Spleen (tissue), 11 donors: Measurements from ENCODE around the gene NPTN. TPM values are rescaled to one million over a fixed set of nuclear protein-coding genes. Genes with fewer than 3 reads are reported as not detected.

Experiments
- DNase-seq: peaks from one replicate; pipeline ENCODE4 v3.0.0-alpha.2; 2020
- H3K27ac ChIP-seq, 8 donors: fragments of 200-600 bp; sonication (generic) in 7 of 8; 1 replicate in 4 of 8; 2 replicates in 4 of 8; pipeline versions ENCODE4 v1.5.0 to v1.8.0; 2016 to 2021; ENCODE audit warnings: inconsistent platforms in 4 of 8, mild to moderate bottlenecking in 4 of 8, moderate library complexity in 1 of 8
- H3K27me3 ChIP-seq, 7 donors: fragments of 200-600 bp; sonication (generic) in 6 of 7; replicated peaks in 1 of 7; 1 replicate in 4 of 7; 2 replicates in 3 of 7; pipeline versions ENCODE4 v1.5.0 to v1.8.0; 2016 to 2021; ENCODE audit warnings: inconsistent platforms in 3 of 7, mild to moderate bottlenecking in 1 of 7
- H3K36me3 ChIP-seq, 6 donors: fragments of 200-600 bp; sonication (generic) in 5 of 6; 1 replicate in 4 of 6; 2 replicates in 2 of 6; pipeline versions ENCODE4 v1.5.0 to v1.8.0; 2016 to 2021; ENCODE audit warnings: inconsistent platforms in 2 of 6
- H3K4me1 ChIP-seq, 6 donors: fragments of 200-600 bp; sonication (generic) in 5 of 6; 1 replicate in 3 of 6; 2 replicates in 3 of 6; pipeline versions ENCODE4 v1.5.0 to v1.8.0; 2016 to 2021; ENCODE audit warnings: inconsistent platforms in 3 of 6
- H3K4me3 ChIP-seq, 8 donors: fragments of 200-600 bp; sonication (generic) in 7 of 8; 1 replicate in 4 of 8; 2 replicates in 4 of 8; pipeline versions ENCODE4 v1.5.0 to v1.8.0; 2016 to 2021; ENCODE audit warnings: inconsistent platforms in 4 of 8, mild to moderate bottlenecking in 4 of 8, moderate library complexity in 2 of 8
- H3K9me3 ChIP-seq, 8 donors: fragments of 200-600 bp; sonication (generic) in 7 of 8; 1 replicate in 4 of 8; 2 replicates in 4 of 8; pipeline versions ENCODE4 v1.5.0 to v1.8.0; 2016 to 2021; ENCODE audit warnings: inconsistent platforms in 4 of 8
- CTCF ChIP-seq, 11 experiments: fragments of 200-600 bp in 7 of 11; fragments of 450-650 bp in 4 of 11; sonication (generic) in 4 of 11; IDR thresholded peaks in 8 of 11; conservative IDR thresholded peaks in 3 of 11; 1 replicate in 7 of 11; 2 replicates in 4 of 11; pipeline versions ENCODE4 v1.4.0 to v1.8.0; 2016 to 2021; ENCODE audit warnings: antibody characterized with exemption in 11 of 11, inconsistent platforms in 4 of 11, mild to moderate bottlenecking in 1 of 11
- POLR2A ChIP-seq, 3 donors: fragments of 450-650 bp; IDR thresholded peaks; one replicate each; pipeline ENCODE4 v1.5.1; 2017; ENCODE audit warnings: antibody characterized with exemption in 3 of 3, mild to moderate bottlenecking in 1 of 3
- POLR2AphosphoS5 ChIP-seq, 3 donors: sonication (generic); formaldehyde crosslinking; IDR thresholded peaks; one replicate each; pipeline ENCODE4 v1.5.1; 2017; ENCODE audit warnings: antibody characterized with exemption in 3 of 3
- WGBS, 5 donors: extraction: QIAGEN DNeasy Blood & Tissue Kit in 3 of 5; methylation state at CpG; one replicate each; pipeline versions ENCODE4 v1.1.5 to v1.1.7; 2013 to 2018; 5-methylcytosine and 5-hydroxymethylcytosine counted together
- intact Hi-C: fragments of 100-400 bp; cut with DNase I; formaldehyde crosslinking; loops from one replicate; pipeline ENCODE4 v1.15.0; 2023; ENCODE audit warnings: low total_unique reads
- polyA plus RNA-seq, 3 donors: library from polyadenylated mRNA; stranded (reverse); fragments of 200-250 nt; gene quantifications; one replicate each; pipeline ENCODE4 v1.2.1, GENCODE V29; 2013
- total RNA-seq, 7 donors: library from RNA; depleted of rRNA in 3 of 7; stranded (reverse); fragments of >200 nt in 3 of 7; fragmentation: NEBNext Ultra II Directional in 4 of 7; extraction: Animal tissue kit (Norgen Biotek cat#: 25700) in 4 of 7; gene quantifications; one replicate each; pipeline versions ENCODE4 v1.1.0 to v1.2.1, GENCODE V29; 2016 to 2021
- donor health status: healthy with polysubstance abuse.
- donor health status: DM: no; HTN: no; CAD: no; lungs with moderate emphysema.
- donor health status: DM: no; HTN: no; CAD: no.
- donor health status: Bipolar disorder and iron deficiency.
- donor health status: healthy.
- donor health status: DM: no; HTN: no; CAD: no.
- donor health status: DM: yes; HTN: yes; CAD: no.

Gene NPTN
- total and polyA plus RNA-seq, 10 donors = 18.9 to 130 (median 99.4) TPM

- Histone ChIP-seq H3K27ac (no peak overlapping the region), H3K4me1 (no peaks in the 10 kb centered on the region), H3K27me3 (no peaks in the 10 kb centered on the region), H3K4me3 (no peak overlapping the region), H3K36me3 (peaks cover 0 to 8% (median 0%) of the 10 kb centered on the region in 6 donors), H3K9me3 (no peaks in the 10 kb centered on the region)
- intact Hi-C loops = no loop called here
- DNase-seq = no peak
- TF ChIP-seq POLR2AphosphoS5 (IDR thresholded peaks at IDR 0.05) = no peak
- TF ChIP-seq CTCF (IDR thresholded peaks at IDR 0.05 in 8 of 11, conservative IDR thresholded peaks at IDR 0.05 in 3 of 11) = no peak
- TF ChIP-seq POLR2A (IDR thresholded peaks at IDR 0.05) = no peak
- 67 to 90% (median 80%) methylated on average over 3 of the region's 3 CpGs for WGBS, 5 donors
Measured at GRCh38 chr15:73540161-73540560, 93.0 kb downstream of the NPTN start.

GRCh38 chr15:73539212-73540128 lies 93.7 kb downstream of the NPTN start:
- DNase-seq = no peak
- TF ChIP-seq POLR2A (IDR thresholded peaks at IDR 0.05) (no peak), CTCF (IDR thresholded peaks at IDR 0.05 in 8 of 11, conservative IDR thresholded peaks at IDR 0.05 in 3 of 11) (no peak), POLR2AphosphoS5 (IDR thresholded peaks at IDR 0.05) (no peak)
- Histone ChIP-seq H3K9me3 (no peaks in the 10 kb centered on the region), H3K4me3 (no peak overlapping the region), H3K4me1 (no peaks in the 10 kb centered on the region), H3K27me3 (no peaks in the 10 kb centered on the region), H3K36me3 (peaks cover 0 to 1% (median 0%) of the 10 kb centered on the region in 6 donors), H3K27ac (no peak overlapping the region)
- WGBS, 5 donors = 78 to 93% (median 89%) methylated on average over 9 of the region's 9 CpGs
- intact Hi-C loops = no loop called here

GRCh38 chr15:73538563-73539211 lies 94.5 kb downstream of the NPTN start:
- TF ChIP-seq POLR2A (IDR thresholded peaks at IDR 0.05) (no peak), CTCF (IDR thresholded peaks at IDR 0.05 in 8 of 11, conservative IDR thresholded peaks at IDR 0.05 in 3 of 11) (no peak), POLR2AphosphoS5 (IDR thresholded peaks at IDR 0.05) (no peak)
- Histone ChIP-seq H3K27me3 (no peaks in the 10 kb centered on the region), H3K9me3 (no peaks in the 10 kb centered on the region), H3K27ac (no peak overlapping the region), H3K4me1 (no peaks in the 10 kb centered on the region), H3K36me3 (no peaks in the 10 kb centered on the region), H3K4me3 (no peak overlapping the region)
- WGBS, 5 donors = 94 to 98% (median 96%) methylated on average over 10 of the region's 10 CpGs
- intact Hi-C loops = no loop called here
- no peak for DNase-seq

GRCh38 chr15:73538123-73538522 lies 95.1 kb downstream of the NPTN start:
- no peak for DNase-seq
- no peaks in the 10 kb centered on the region for H3K4me1 ChIP-seq
- H3K4me3 ChIP-seq = no peak overlapping the region
- TF ChIP-seq POLR2AphosphoS5 (IDR thresholded peaks at IDR 0.05) (no peak), POLR2A (IDR thresholded peaks at IDR 0.05) (no peak), CTCF (IDR thresholded peaks at IDR 0.05 in 8 of 11, conservative IDR thresholded peaks at IDR 0.05 in 3 of 11) (no peak)
- H3K27me3 ChIP-seq = no peaks in the 10 kb centered on the region
- 93 to 100% (median 98%) methylated on average over 2 of the region's 2 CpGs for WGBS, 5 donors
- no peak overlapping the region for H3K27ac ChIP-seq
- H3K9me3 ChIP-seq = no peaks in the 10 kb centered on the region
- no peaks in the 10 kb centered on the region for H3K36me3 ChIP-seq
- intact Hi-C loops = no loop called here
